Stimulated activated CD8-positive, alpha-beta memory T cell treated with anti-CD3 and anti-CD28 coated beads, Interleukin-15, amount 100 ng/mL, for 1 hour (primary cell): ENCODE measurements around the gene DMRTC2.
A peak's percentile ranks its signal among the peaks of the same experiment; 100 is the strongest.
"Not testable (repeated sequence)": the region's sequence is repeated elsewhere in the genome, so short reads cannot be mapped to it uniquely, and the experiment has no call there.

Experiments
- DNase-seq: peaks from one replicate; pipeline ENCODE4 v3.0.0-alpha.2; 2020; ENCODE audit warnings: low read depth

DMRTC2 gene

DNA sequence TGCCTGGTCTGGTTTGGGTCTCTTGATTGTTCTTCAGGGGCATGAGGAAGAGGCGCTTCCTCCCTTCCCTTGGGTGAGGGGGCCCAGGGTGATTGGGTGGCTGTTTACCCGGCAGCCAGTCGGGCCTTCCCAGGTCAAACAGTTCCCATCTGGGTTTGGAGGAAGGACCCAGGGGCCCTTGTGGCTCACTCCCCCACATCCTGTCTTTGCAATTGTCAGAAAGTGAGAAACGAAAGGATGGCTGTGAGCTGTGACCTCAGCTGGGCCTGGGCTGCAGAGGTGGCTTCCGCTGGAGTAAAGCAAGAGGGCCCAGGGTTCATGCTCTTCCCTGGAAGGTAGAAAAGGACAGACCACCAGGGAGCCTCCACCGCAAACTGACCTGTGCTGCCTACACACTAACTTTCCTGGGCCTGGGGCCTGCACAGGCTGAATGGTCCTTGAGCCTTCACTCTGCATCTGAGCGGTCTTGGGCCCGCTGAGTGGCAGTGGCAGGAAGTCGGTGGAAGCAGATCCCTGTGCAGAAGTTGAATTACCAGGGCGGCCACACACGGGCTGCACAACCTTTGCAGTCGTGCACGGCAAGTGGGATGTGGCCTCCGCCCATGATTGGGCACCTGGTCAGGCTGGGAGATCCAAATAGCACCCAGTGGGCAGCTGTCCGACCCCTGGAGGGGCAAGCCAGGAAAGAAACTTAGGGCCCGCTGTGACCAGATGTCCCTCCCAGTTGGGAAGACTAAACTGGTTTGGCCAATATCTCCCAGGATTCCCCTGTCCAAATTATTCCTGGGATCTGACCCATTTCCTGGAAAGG, 26.9 kb downstream of the DMRTC2 start:
- no peak for DNase-seq

DNA sequence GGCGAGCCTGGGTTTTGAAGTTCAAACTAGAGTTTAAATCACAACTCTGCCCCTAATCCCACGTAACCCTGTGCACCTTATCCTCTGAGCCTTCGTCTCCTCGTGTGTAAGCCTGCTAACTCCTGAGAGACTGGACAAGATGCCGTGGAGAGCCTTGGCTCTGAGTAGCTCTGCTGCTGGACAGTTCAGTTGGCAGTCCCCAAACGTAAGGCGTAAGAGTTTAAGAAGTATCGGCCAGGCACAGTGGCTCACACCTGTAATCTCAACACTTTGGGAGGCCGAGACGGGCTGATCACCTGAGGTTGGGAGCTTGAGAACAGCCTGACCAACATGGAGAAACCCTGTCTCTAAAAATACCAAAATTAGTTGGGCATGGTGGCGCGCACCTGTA, 27.5 kb downstream of the DMRTC2 start:
- DNase-seq: no peak

DNA sequence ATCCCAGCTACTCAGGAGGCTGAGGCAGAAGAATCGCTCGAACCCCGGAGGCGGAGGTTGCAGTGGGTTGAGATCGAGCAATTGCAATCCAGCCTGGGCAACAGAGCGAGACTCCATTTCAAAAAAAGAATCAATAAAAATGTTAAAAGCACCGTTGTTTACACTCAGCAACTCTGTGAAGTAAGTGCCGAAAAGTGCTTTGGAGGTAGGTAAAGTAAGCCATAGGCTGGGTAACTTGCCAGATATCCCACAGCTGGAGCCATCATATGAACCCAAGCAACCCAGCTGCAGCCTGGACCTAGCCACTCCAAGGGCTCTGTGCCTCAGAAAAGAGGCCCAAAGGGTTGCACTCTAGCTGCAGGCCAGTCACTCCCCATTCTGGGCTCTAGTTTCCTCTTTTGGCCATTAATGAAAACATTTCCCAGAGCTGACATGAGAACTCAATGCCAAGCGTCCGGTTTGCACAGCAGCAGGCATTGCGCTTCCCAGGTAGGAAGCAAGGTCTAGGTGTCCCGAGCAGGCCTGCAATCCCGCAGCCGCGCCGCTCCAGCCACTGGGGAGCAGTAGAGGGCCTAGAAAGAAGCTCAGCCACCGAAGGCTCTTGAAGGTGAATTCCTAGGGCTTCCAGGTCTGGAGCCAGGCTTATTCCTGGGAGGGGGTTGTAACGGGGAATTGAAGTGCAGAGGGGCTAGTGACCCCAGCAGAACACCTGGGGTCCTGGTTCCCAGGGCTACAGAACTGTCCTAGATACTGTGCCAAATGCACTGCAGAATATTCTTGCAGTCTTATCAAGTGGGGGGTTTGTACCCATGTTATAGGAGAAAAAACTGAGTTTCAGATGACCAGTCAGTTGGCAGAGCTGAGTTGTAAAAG, 28.2 kb downstream of the DMRTC2 start:
- DNase-seq: peak; percentile 44

DNA sequence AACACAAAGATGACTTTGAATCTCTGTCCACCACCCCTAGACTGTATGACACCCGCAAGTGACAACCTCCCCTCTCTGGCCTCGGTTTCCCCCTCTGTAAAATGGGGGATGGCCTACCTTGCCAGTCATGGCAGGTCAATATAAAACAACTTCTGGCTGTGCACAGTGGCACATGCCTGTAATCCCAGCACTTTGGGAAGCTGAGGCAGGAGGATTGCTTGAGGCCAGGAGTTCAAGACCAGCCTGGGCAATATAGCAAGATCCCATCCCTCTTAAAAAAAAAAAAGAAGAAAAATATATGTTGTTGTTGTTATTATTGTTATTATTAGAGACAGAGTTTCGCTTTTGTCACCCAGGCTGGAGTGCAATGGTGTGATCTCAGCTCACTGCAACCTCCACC, 31.1 kb downstream of the DMRTC2 start:
- not testable (repeated sequence) for DNase-seq

DNA sequence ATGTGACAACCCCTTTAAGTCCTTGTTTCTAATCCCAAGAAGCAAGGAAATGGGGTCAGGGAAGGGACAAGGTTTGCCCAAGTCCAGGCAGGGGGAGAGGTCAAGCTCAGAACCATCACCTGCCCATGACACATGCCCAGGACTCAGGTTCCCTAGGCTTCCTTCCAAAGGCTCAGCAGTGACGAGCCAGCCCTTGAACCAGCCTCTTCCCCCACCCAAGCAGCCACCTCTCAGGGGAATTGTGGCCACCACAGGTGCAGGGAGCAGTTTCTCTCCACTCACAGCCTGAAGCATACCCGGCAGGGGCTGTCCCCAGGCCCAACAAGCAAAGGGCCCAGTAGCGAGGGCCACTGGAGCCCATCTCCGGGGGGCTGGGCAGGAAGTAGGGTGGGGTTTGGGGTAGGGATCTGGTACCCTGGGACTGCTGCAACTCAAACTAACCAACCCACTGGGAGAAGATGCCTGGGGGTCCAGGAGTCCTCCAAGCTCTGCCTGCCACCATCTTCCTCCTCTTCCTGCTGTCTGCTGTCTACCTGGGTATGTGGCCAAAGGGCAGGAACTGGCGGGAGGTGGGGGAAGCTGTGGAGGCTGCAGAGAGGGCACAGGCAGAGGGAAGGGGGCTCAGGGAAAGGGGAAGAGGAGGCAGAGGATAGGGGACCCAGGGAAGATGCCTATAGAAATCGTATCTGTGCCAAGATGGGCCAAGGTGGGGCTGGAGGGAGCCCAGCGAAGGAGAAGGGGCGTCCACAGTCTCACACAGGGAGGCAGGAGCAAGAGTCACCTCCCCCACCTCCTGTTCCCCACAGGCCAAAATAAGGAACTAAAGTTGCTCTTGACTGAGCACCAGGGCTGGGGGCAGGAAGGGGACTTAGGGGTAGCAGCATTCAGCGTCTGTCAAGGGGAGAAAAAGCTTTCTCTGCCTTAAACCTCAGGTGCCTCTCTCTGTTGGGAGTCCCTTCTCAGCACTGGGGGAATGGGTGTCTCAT, 32.3 kb downstream of the DMRTC2 start, which contains the start of gene CD79A:
Gene CD79A (plus strand): TSS at position 433 of the 986 bp plus-strand sequence. CDS start 26 bp downstream, at position 459.
- no peak for DNase-seq

DNA sequence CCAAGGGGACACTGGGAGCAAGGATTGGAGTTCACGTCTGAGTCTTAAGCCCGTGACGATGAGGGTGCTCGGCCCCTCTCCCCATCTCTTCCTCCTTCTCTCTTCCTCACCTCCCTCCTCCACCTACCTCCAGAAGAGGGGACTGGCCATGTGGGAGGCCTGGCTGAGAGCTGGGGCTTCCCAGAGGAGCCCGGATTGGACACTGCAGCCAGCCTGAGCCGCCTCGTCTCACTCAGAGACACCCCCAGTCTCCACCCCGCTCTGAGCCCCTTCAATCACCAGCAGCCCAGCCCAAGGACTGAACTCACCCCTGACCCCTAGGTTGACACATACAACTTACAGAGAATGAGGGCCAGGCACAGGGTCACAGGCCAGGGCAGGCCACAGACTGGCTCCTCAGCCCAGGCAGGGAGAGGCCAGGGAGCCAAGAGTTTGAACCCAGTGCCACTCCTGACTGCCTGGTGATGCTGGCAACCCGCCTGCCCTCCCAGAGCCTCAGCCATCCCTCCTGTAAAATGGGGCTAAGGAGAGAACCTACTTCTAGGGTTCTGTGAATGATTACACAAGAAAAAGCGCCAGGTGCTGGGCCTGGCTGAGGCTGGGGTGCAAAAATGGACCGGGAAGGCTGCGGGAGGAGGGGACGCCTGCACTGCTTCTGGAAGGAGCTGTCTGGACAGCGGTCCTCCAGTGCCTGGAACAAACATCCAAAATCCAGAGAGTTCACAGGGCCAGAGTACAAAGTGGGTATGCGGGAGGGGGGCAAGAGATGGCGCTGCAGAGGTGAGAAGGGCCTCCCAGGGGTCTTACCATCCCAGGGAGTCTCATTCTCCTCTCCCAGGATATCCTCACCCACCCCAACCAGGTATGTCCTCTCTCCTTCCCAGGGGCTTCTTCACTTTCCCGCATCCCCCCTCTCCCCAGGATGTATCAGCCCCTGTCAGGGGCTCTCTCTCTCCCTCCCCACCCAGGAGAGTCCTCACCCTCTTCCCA, 33.4 kb downstream of the DMRTC2 start:
- DNase-seq: no peak

DNA sequence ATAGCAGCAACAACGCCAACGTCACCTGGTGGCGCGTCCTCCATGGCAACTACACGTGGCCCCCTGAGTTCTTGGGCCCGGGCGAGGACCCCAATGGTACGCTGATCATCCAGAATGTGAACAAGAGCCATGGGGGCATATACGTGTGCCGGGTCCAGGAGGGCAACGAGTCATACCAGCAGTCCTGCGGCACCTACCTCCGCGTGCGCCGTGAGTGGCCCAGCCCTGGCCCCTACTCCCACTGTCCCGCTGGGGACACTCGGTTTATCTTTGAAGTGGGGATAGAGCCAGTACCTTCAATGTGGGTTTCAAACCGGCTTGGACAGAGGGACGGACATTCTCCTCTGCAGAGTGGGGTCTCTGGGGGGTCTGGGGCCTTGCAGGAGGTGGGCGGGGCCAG, 34.2 kb downstream of the DMRTC2 start:
- no peak for DNase-seq

DNA sequence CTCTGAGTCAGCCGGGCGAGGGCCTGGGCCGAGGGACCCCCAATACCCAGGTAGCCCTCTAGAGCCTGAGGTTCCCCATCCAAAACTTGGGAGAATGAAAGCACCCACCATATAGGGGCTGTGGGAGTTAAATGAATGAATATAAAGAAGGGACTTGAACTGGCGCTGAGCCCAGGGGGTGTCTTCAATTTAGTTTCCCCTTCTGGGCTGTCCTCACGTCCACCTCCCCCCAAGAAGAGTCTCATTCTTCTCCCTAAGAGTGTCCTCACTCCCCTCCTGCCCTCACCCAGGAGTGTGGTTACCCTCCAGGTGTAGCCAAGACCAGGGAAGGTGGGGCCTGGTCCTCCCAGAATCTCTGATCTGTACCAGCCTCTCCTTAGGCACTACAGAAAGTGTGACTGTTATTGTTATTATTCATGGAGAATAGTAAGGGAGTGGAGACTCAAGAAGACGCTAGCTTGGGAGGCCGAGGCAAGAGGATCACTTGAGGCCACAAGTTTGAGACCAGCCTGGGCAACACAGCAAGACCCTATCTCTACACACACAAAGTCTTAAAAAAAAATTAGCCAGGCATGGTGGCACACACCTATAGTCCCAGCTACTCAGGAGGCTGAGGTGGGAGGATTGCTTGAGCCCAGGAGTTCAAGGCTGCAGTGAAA, 35.0 kb downstream of the DMRTC2 start:
- no peak for DNase-seq

DNA sequence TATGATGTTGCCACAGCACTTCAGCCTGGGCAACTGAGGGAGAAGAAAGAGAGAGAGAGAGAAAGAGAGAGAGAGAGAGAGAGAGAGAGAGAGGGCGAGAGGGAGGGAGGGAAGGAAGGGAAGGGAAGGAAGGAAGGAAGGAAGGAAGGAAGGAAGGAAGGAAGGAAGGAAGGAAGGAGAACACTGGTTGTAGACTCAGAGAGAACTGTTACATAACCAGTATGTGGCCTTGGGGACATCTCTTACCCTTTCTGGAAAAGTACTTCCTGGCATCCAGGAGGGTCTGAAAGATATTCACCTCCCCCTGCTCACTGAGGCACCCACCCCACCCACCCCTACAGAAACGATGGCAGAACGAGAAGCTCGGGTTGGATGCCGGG, 35.5 kb downstream of the DMRTC2 start:
- no peak for DNase-seq

DNA sequence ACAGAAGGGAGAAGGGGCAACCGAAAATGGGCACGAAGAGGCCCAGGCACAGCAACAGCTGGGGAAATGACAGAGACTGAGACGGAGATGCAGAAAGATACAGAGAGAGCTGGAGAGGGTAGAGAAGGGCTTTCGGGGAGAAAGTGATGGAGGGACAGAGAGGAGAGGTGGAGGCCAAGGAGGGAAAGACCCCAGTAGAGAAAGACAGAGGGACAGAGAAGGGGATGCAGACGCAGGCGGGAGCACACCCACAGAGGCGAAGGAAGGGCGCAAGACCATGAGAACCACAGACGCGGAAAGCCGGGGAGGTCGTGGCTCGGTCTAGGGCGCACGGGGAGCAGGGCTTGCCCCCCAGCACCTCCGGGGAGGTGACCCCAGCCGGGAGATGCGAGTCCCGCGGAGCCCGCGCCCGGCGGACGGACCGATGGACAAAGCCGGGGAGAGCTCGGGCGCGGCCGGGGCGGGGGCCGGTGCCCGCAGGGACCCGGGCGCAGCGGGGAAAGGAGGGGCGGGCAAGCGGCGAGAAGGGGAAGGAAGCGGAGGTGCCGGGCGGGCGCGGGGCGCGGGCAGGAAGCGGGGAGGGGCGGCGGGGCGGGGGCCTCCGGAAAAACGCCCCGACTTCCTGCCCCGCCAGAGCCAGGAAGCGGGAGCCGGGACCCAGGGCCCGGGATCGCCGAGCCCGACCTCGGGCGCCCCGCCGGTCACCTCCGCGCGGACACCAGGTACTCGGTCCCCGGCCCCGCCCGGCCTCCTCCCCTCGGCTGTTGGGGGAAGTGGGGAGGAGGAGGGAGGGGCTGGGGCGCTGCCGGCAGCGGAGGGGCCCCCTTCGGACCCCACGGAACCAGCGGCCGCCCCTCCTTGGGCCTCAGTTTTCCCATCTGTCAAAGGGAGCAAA, 38.0 kb downstream of the DMRTC2 start, which contains the start of gene ARHGEF1:
Gene ARHGEF1 (plus strand): TSS at position 617 of the 895 bp plus-strand sequence. CDS start 4,899 bp downstream, outside the sequence.
- no peak for DNase-seq

DNA sequence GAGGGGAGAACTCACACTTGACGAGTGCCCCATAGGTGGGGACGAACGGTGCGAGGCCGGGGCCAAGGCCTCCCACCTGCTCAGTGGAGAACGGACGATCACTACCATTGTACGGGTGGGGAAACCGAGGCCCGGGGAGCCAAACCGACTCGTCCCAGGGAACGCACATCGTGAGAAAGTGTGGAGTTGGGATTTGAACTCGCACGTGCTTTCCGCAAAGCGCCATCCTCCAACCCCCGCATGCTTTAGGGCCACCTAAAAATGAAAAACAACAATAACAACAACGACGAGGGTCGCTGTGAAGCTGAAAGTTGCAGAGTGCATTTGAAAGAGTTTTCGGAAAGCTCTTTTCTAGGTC, 38.6 kb downstream of the DMRTC2 start:
- no peak for DNase-seq

DNA sequence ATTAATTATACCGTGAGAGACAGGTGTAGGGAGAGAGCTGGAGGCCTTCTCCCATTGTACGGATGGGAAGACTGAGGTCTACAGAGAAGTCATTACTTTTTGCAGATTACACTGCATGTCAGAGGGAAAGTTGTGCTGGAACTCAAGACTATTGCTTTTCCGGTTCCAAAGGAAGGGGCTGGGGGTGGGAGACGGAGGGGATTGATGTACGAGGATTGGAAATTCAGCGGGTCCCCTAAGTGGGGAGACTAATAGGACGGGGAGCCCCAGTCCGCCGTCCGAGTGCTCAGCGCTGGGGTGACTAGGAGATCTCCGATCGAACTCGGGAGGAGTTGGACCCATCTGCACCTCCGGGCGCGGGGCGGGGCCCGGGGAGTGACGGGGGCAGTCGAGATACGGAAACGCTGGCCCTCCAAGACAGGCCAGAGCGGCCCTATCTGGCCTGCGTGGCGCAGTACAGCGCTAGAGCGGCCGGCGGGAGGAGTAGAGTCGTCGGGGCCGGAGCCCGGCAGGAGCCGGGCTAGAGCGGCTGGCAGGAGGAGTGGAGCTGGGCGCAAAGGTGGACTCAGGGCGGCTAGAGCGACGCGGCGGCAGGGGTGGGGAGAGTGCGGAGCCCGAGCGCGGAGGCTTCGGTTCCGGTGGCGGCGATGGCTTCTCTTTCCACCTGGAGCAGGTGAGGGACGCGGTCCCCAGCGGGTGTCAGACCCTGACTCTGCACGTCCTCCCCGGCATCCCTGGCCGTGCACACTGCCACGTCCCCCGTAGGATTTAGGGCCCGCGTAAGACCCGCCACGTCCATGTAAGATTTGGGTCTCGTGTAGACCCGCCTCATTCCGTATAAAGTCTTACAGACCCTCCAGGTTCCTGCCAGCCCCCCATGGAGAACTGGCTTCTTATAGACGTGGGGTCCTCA, 39.2 kb downstream of the DMRTC2 start:
- peak; percentile 71 for DNase-seq

DNA sequence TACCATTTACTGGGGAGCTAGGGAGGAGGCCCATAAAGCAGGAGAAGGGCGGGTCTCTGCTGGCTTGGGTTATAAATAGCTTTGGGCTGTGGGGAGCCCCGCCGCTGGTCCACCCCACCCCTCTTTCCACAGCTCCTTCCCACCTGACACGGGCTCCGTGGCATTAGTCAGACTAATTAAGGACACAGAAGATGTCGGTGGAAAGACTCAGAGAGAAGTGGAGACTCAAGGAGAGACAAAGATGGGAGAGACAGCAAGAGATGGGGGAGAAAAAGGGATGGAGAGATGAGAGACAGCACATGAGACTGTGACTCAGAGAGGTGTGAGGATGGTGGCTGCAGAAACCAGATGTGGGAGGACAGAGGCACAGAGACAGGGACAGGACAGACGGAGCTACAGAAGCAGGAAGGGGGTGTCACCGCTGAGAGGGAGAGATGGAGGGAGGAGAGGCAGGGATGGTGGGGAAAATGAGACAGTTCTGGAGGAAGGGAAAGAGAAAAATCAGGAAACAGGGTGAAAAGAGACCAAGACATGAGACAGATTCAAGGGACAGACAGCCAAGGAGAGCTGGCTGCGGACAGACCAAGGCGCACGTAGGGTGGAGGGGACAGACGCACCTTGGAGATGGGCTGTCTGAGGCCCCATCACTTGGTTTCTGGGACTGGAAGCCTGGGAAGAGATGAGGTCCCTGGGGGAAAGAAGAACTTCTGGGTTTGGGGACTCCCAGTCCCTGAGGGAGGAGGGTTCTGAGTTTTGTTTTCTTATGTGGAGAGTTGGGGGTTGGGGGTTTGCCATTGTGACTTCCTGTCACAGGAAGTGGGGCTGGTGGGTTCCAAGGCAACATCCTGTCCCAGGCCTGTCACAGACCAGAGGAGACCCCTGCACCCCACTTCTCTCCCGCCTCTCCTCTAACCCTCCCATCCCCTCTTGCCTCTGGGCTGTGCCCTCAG, 42.2 kb downstream of the DMRTC2 start:
- DNase-seq: peak; percentile 46

DNA sequence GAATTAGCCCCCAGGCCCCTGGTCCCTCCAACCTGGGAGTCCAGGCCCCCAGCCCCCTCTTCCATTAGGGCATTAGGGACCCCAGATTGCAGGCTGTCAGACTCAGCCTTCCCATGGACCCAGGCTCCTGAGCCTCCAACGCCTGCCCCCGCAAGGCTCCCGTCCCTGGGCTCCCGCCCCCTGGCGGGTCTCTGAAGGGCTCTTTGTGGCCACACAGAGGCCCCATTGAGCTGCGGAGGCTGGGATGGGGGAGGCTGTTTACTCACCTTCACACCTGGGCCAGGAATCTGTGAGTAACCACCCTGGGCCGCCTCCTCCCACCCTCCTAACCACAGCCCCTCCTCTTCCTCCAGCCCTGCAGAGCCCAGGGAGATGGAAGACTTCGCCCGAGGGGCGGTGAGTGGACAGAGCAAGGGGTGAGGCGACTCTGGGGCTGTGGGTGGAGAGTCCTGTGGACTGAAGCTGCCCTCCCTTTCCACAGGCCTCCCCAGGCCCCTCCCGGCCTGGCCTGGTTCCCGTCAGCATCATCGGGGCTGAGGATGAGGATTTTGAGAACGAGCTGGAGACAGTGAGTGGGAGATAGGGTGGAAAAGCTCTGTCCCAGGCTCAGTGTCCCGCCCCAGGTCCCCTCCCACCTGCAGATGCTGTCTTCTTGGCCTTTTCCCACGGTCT, 43.0 kb downstream of the DMRTC2 start:
- DNase-seq: peak; percentile 69

DNA sequence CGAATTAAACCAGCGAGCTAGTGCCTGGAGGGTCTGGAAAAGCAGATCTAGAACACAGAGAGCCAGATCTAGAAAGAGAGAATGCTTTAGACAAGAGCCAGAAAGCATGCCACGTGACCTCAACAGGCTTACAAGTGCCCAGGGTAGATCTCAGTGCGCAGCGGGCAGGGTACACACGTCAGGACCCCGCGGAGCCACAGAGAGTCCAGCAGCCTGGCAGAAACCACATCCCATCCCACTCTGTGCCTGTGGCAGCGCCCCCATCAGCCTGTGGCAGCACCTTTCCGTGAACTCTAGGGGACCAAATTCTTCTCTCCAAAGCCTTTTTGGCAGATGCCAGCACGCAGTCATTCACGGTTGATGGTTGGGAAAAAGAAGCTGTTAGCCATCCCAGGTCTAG, 44.1 kb downstream of the DMRTC2 start:
- DNase-seq: no peak

DNA sequence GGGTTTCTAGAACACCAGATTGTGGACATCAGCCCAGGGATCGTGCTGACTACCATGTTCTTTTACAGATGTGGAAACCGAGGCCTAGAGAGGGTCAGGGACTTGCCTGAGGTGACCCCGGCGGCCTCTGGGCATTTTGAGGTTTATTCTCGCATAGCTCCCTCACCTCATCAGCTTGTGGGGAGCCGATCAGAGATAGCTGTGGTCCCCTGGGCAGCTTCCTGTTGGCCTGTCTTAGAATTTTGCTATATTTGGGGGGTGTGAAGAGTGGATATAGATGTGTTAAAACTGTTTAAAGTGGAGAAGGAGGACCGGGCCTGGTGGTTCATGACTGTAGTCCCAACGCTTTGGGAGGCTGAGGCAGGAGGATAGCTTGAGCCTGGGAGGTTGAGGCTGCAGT, 45.1 kb downstream of the DMRTC2 start:
- DNase-seq: no peak
